K562 (cell line): Measurements from ENCODE around the gene TKT.
A peak's percentile ranks its signal among the peaks of the same experiment; 100 is the strongest.

Source experiments
- CSDE1 ChIP-seq, 2 experiments: fragments of 450-650 bp; IDR thresholded peaks; 2 replicates each; pipeline ENCODE4 v1.6.1; 2016; ENCODE audit warnings: mild to moderate bottlenecking in 1 of 2
- TOE1 ChIP-seq, 2 experiments: fragments of 450-650 bp in 1 of 2; sonication (generic) in 1 of 2; formaldehyde crosslinking in 1 of 2; IDR thresholded peaks; 2 replicates each; pipeline versions ENCODE4 v1.7.1 to v1.8.0; 2016 to 2022; ENCODE audit warnings: borderline replicate concordance in 2 of 2, mild to moderate bottlenecking in 2 of 2, antibody characterized with exemption in 1 of 2, inconsistent platforms in 1 of 2, low read depth in 1 of 2, missing genetic modification reagents in 1 of 2, moderate library complexity in 1 of 2
- TF ChIP-seq, protein P1 (sequence below), 2 experiments: IDR thresholded peaks; 2 replicates each; pipeline ENCODE4 v1.6.1; 2011; ENCODE audit warnings: borderline replicate concordance in 1 of 2, control low read depth in 1 of 2, low read depth in 1 of 2, low read length in 1 of 2, mild to moderate bottlenecking in 1 of 2, mixed read lengths in 1 of 2, moderate library complexity in 1 of 2; ENCODE audit not compliant: insufficient read depth in 1 of 2, insufficient read length in 1 of 2, poor library complexity in 1 of 2, severe bottlenecking in 1 of 2; ENCODE audit errors: extremely low read depth in 1 of 2
- TF ChIP-seq, protein P2 (sequence below): fragments of 450-650 bp; IDR thresholded peaks from 2 replicates; pipeline ENCODE4 v1.6.1; 2017; ENCODE audit warnings: mild to moderate bottlenecking, moderate library complexity
- TF ChIP-seq, protein P3 (sequence below), 3 experiments: IDR thresholded peaks in 2 of 3; conservative IDR thresholded peaks in 1 of 3; 2 replicates each; pipeline ENCODE4 v1.5.1; 2011 to 2012; ENCODE audit warnings: low read length in 3 of 3, mild to moderate bottlenecking in 3 of 3, control low read depth in 2 of 3, improper control_type of control experiment in 1 of 3, inconsistent platforms in 1 of 3, low read depth in 1 of 3, mixed read lengths in 1 of 3, moderate library complexity in 1 of 3; ENCODE audit not compliant: insufficient read depth in 2 of 3
- TF ChIP-seq, protein P4 (sequence below): fragments of 450-650 bp; IDR thresholded peaks from 2 replicates; pipeline ENCODE4 v1.6.1; 2016; ENCODE audit warnings: borderline replicate concordance

DNA sequence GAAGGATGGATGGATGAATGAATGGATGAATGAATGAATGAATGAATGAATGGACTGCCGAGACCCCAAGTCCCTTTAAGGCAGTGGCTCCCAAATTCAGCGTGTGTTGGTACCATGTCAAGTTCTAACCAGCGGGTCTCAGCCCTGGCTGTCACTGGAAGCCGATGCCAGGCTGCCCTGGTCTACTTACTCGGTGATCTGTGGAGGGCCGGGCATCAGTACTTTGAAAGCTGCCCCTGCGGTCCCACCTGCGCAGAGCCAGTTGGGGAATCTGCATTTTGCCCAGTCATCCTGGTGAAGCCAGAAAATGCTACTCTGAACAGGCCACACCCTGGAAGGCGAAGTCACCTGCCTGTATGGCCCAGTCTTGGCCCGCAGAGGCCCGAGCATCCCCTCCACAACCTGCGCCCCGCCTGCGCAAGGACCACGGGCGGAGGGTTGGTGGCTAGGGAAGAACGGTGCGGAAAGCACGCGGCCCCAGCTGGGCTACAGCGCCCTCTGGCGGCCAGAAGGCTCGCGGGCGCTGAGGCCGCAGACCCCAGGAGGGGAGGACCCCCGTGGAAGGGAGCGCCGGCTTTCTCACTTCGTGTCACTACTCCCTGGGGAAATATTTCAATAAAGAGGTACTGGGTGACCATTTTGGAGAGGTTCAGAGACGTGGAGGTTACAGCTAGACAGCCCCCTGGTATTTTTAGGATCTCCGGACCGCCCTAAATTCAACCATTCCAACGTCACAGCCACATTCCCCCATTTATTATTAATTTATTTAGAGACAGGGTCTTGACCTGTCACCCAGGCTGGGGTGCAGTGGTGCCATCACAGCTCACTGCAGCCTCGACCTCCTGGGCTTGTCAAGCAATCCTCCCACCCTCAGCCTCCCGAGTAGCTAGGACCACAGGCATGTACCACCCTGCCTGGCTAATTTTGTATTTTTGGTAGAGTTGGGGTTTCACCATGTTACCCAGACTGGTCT, 59.9 kb downstream of the TKT start:
- TF ChIP-seq, protein P1, sequence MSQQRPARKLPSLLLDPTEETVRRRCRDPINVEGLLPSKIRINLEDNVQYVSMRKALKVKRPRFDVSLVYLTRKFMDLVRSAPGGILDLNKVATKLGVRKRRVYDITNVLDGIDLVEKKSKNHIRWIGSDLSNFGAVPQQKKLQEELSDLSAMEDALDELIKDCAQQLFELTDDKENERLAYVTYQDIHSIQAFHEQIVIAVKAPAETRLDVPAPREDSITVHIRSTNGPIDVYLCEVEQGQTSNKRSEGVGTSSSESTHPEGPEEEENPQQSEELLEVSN (IDR thresholded peaks at IDR 0.05; ENCODE audit: borderline replicate concordance in 1 of 2, extremely low read depth in 1 of 2, insufficient read depth in 1 of 2, insufficient read length in 1 of 2, low read depth in 1 of 2, low read length in 1 of 2, poor library complexity in 1 of 2, severe bottlenecking in 1 of 2): peak; percentile 69 to 91
- TF ChIP-seq, protein P2, sequence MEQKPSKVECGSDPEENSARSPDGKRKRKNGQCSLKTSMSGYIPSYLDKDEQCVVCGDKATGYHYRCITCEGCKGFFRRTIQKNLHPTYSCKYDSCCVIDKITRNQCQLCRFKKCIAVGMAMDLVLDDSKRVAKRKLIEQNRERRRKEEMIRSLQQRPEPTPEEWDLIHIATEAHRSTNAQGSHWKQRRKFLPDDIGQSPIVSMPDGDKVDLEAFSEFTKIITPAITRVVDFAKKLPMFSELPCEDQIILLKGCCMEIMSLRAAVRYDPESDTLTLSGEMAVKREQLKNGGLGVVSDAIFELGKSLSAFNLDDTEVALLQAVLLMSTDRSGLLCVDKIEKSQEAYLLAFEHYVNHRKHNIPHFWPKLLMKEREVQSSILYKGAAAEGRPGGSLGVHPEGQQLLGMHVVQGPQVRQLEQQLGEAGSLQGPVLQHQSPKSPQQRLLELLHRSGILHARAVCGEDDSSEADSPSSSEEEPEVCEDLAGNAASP: no peak
- TF ChIP-seq TOE1 (IDR thresholded peaks at IDR 0.05; ENCODE audit: borderline replicate concordance) (no peak), TOE1 (CRISPR knock-in tag; IDR thresholded peaks at IDR 0.05; ENCODE audit: borderline replicate concordance, low read depth) (no peak), CSDE1 (IDR thresholded peaks at IDR 0.05) (no peak)
- TF ChIP-seq, protein P3, sequence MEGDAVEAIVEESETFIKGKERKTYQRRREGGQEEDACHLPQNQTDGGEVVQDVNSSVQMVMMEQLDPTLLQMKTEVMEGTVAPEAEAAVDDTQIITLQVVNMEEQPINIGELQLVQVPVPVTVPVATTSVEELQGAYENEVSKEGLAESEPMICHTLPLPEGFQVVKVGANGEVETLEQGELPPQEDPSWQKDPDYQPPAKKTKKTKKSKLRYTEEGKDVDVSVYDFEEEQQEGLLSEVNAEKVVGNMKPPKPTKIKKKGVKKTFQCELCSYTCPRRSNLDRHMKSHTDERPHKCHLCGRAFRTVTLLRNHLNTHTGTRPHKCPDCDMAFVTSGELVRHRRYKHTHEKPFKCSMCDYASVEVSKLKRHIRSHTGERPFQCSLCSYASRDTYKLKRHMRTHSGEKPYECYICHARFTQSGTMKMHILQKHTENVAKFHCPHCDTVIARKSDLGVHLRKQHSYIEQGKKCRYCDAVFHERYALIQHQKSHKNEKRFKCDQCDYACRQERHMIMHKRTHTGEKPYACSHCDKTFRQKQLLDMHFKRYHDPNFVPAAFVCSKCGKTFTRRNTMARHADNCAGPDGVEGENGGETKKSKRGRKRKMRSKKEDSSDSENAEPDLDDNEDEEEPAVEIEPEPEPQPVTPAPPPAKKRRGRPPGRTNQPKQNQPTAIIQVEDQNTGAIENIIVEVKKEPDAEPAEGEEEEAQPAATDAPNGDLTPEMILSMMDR (IDR thresholded peaks at IDR 0.05 in 2 of 3, conservative IDR thresholded peaks at IDR 0.05 in 1 of 3; ENCODE audit: insufficient read depth in 2 of 3, low read depth in 1 of 3, low read length in 3 of 3): peak; percentile 79 to 89 (median 86)
- TF ChIP-seq, protein P4, sequence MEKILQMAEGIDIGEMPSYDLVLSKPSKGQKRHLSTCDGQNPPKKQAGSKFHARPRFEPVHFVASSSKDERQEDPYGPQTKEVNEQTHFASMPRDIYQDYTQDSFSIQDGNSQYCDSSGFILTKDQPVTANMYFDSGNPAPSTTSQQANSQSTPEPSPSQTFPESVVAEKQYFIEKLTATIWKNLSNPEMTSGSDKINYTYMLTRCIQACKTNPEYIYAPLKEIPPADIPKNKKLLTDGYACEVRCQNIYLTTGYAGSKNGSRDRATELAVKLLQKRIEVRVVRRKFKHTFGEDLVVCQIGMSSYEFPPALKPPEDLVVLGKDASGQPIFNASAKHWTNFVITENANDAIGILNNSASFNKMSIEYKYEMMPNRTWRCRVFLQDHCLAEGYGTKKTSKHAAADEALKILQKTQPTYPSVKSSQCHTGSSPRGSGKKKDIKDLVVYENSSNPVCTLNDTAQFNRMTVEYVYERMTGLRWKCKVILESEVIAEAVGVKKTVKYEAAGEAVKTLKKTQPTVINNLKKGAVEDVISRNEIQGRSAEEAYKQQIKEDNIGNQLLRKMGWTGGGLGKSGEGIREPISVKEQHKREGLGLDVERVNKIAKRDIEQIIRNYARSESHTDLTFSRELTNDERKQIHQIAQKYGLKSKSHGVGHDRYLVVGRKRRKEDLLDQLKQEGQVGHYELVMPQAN: no peak
